ENCODE data around the gene KDM4B. TPM values are rescaled to one million over a fixed set of nuclear protein-coding genes. Genes with fewer than 3 reads are reported as not detected.

KDM4B gene
- total and polyA plus RNA-seq, 9 of the 15 experiments (the other 6 are each of a cell fraction or from before 2014, with no cell fraction given), result 0.21 to 29.9 (median 7.3) TPM

GRCh38 chr19:5024282-5024681 lies 55.4 kb downstream of the KDM4B start (continued):
- TF ChIP-seq NFE2L1 (tag; IDR thresholded peaks at IDR 0.05; ENCODE audit: borderline replicate concordance, low read depth) (no peak), TRIM24 (IDR thresholded peaks at IDR 0.05) (no peak), HLTF (IDR thresholded peaks at IDR 0.05) (no peak), ZNF449 (CRISPR knock-in tag; IDR thresholded peaks at IDR 0.05) (no peak), ZBTB40 (IDR thresholded peaks at IDR 0.05) (peak; percentile 24; the same call in 1 of the 2 replicates), ZBTB40 (CRISPR knock-in tag; IDR thresholded peaks at IDR 0.05) (no peak), ATF1 (CRISPR knock-in tag; IDR thresholded peaks at IDR 0.05) (no peak), ATF1 (tag; IDR thresholded peaks at IDR 0.05) (no peak), L3MBTL2 (IDR thresholded peaks at IDR 0.05) (no peak), THRA (IDR thresholded peaks at IDR 0.05) (no peak), POLR2A (conservative IDR thresholded peaks at IDR 0.05) (no peak), CHD1 (IDR thresholded peaks at IDR 0.05; ENCODE audit: low read length) (no peak), TEAD2 (tag; IDR thresholded peaks at IDR 0.05) (no peak), ARID3B (CRISPR knock-in tag; IDR thresholded peaks at IDR 0.05; ENCODE audit: borderline replicate concordance) (no peak), NRF1 (conservative IDR thresholded peaks at IDR 0.05 in 1 of 2, IDR thresholded peaks at IDR 0.05 in 1 of 2) (no peak), GABPA (tag; conservative IDR thresholded peaks at IDR 0.05; ENCODE audit: low read depth) (peak; percentile 54), ZNF778 (CRISPR knock-in tag; IDR thresholded peaks at IDR 0.05) (no peak), ETV1 (tag; conservative IDR thresholded peaks at IDR 0.05; ENCODE audit: low read depth) (peak; percentile 65)
